ENCODE measurements around the gene INSC. TPM values are rescaled to one million over a fixed set of nuclear protein-coding genes. Genes with fewer than 3 reads are reported as not detected.

The INSC gene
- total and polyA plus RNA-seq, 2 experiments from 2014 or later: 0.97 to 1.5 TPM

DNA sequence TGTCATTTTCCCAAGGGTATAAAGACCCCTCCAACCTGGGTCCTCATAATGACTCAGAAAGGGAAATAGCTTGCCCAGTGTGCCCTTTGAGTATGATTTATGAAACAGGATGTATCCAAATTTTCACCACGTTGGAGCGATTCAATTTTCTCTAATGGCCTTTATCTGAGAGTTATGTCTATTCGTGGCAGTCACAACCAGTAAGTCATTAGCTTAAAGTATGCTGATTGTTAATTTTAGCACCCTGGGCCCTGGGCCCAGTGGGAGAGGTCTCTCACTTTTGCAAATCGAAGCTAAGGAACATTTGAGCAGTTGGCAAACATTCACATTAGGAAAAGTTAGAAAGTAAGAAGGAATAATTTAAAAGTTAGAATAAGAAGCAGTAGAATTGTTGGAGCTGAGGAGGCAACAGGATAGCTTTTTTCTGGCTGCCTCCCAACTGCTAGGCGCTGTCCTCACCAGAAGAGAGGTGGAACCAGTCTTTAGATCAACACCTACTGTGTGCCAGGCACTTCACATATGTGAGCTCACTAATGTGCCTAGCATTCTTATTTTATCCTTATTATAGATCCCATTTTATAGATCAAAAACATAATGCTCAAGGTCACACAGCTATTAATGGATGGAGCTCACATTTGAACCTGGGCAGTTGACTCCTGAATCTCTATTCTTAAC lies 24.5 kb downstream of the INSC start:
- H3K27me3 ChIP-seq (ENCODE audit: insufficient read depth): no peaks in the 10 kb centered on the region
- no peaks in the 10 kb centered on the region for H3F3A ChIP-seq (replicated peaks; ENCODE audit: low read depth)
- DNase-seq (ENCODE audit: low spot score): no peak
- TF ChIP-seq NANOG (IDR thresholded peaks at IDR 0.05; ENCODE audit: borderline replicate concordance): no peak
- TF ChIP-seq, protein P1, sequence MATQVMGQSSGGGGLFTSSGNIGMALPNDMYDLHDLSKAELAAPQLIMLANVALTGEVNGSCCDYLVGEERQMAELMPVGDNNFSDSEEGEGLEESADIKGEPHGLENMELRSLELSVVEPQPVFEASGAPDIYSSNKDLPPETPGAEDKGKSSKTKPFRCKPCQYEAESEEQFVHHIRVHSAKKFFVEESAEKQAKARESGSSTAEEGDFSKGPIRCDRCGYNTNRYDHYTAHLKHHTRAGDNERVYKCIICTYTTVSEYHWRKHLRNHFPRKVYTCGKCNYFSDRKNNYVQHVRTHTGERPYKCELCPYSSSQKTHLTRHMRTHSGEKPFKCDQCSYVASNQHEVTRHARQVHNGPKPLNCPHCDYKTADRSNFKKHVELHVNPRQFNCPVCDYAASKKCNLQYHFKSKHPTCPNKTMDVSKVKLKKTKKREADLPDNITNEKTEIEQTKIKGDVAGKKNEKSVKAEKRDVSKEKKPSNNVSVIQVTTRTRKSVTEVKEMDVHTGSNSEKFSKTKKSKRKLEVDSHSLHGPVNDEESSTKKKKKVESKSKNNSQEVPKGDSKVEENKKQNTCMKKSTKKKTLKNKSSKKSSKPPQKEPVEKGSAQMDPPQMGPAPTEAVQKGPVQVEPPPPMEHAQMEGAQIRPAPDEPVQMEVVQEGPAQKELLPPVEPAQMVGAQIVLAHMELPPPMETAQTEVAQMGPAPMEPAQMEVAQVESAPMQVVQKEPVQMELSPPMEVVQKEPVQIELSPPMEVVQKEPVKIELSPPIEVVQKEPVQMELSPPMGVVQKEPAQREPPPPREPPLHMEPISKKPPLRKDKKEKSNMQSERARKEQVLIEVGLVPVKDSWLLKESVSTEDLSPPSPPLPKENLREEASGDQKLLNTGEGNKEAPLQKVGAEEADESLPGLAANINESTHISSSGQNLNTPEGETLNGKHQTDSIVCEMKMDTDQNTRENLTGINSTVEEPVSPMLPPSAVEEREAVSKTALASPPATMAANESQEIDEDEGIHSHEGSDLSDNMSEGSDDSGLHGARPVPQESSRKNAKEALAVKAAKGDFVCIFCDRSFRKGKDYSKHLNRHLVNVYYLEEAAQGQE (IDR thresholded peaks at IDR 0.05; ENCODE audit: unreplicated experiment): no peak
- TF ChIP-seq ZNF114 (CRISPR knock-in tag; IDR thresholded peaks at IDR 0.05): no peak
- no peak for TF ChIP-seq STAT1 (IDR thresholded peaks at IDR 0.05; ENCODE audit: unreplicated experiment)
- TF ChIP-seq POLR2AphosphoS5 (IDR thresholded peaks at IDR 0.05; ENCODE audit: low read depth): no peak
- H3K9me2 ChIP-seq (ENCODE audit: insufficient read depth): no peaks in the 10 kb centered on the region
- no peaks in the 10 kb centered on the region for H3K36me3 ChIP-seq (ENCODE audit: insufficient read depth)
- no peak overlapping the region for H3K27ac ChIP-seq (ENCODE audit: low read depth)
- no peaks in the 10 kb centered on the region for H3K36me3 Mint-ChIP-seq (ENCODE audit: low read depth)
- H3K4me1 Mint-ChIP-seq: no peaks in the 10 kb centered on the region
- H4K20me1 ChIP-seq (replicated peaks; ENCODE audit: insufficient read depth): no peaks in the 10 kb centered on the region
- H3K4me3 ChIP-seq: no peak overlapping the region
- no peak overlapping the region for H2AFZ ChIP-seq
- no peaks in the 10 kb centered on the region for H3K27me3 Mint-ChIP-seq (ENCODE audit: insufficient read depth, low read depth, poor library complexity)
- H3K9me3 Mint-ChIP-seq: no peaks in the 10 kb centered on the region
- 0 out of 2 replicates have a peak, but pooled peaks cover 4% of the 10 kb centered on the region for H3K4me1 ChIP-seq (ENCODE audit: insufficient read depth)
- H3K4me3 Mint-ChIP-seq: no peak overlapping the region
- H3K79me2 ChIP-seq (replicated peaks; ENCODE audit: insufficient read depth): no peaks in the 10 kb centered on the region
- H3K27ac Mint-ChIP-seq: no peak overlapping the region
- H3K4me2 ChIP-seq: no peak overlapping the region
- ATAC-seq: no peak

- H3K36me3 Mint-ChIP-seq (ENCODE audit: low read depth): no peaks in the 10 kb centered on the region
- no peak overlapping the region for H3K27ac Mint-ChIP-seq
- no peak overlapping the region for H3K4me3 ChIP-seq
- TF ChIP-seq CTCF (conservative IDR thresholded peaks at IDR 0.05; ENCODE audit: low read depth in 2 of 2) (no peak), POLR2AphosphoS5 (IDR thresholded peaks at IDR 0.05; ENCODE audit: low read depth) (no peak), ZNF114 (CRISPR knock-in tag; IDR thresholded peaks at IDR 0.05) (no peak), ZNF331 (CRISPR knock-in tag; IDR thresholded peaks at IDR 0.05; ENCODE audit: low read depth) (no peak)
- TF ChIP-seq, protein P2, sequence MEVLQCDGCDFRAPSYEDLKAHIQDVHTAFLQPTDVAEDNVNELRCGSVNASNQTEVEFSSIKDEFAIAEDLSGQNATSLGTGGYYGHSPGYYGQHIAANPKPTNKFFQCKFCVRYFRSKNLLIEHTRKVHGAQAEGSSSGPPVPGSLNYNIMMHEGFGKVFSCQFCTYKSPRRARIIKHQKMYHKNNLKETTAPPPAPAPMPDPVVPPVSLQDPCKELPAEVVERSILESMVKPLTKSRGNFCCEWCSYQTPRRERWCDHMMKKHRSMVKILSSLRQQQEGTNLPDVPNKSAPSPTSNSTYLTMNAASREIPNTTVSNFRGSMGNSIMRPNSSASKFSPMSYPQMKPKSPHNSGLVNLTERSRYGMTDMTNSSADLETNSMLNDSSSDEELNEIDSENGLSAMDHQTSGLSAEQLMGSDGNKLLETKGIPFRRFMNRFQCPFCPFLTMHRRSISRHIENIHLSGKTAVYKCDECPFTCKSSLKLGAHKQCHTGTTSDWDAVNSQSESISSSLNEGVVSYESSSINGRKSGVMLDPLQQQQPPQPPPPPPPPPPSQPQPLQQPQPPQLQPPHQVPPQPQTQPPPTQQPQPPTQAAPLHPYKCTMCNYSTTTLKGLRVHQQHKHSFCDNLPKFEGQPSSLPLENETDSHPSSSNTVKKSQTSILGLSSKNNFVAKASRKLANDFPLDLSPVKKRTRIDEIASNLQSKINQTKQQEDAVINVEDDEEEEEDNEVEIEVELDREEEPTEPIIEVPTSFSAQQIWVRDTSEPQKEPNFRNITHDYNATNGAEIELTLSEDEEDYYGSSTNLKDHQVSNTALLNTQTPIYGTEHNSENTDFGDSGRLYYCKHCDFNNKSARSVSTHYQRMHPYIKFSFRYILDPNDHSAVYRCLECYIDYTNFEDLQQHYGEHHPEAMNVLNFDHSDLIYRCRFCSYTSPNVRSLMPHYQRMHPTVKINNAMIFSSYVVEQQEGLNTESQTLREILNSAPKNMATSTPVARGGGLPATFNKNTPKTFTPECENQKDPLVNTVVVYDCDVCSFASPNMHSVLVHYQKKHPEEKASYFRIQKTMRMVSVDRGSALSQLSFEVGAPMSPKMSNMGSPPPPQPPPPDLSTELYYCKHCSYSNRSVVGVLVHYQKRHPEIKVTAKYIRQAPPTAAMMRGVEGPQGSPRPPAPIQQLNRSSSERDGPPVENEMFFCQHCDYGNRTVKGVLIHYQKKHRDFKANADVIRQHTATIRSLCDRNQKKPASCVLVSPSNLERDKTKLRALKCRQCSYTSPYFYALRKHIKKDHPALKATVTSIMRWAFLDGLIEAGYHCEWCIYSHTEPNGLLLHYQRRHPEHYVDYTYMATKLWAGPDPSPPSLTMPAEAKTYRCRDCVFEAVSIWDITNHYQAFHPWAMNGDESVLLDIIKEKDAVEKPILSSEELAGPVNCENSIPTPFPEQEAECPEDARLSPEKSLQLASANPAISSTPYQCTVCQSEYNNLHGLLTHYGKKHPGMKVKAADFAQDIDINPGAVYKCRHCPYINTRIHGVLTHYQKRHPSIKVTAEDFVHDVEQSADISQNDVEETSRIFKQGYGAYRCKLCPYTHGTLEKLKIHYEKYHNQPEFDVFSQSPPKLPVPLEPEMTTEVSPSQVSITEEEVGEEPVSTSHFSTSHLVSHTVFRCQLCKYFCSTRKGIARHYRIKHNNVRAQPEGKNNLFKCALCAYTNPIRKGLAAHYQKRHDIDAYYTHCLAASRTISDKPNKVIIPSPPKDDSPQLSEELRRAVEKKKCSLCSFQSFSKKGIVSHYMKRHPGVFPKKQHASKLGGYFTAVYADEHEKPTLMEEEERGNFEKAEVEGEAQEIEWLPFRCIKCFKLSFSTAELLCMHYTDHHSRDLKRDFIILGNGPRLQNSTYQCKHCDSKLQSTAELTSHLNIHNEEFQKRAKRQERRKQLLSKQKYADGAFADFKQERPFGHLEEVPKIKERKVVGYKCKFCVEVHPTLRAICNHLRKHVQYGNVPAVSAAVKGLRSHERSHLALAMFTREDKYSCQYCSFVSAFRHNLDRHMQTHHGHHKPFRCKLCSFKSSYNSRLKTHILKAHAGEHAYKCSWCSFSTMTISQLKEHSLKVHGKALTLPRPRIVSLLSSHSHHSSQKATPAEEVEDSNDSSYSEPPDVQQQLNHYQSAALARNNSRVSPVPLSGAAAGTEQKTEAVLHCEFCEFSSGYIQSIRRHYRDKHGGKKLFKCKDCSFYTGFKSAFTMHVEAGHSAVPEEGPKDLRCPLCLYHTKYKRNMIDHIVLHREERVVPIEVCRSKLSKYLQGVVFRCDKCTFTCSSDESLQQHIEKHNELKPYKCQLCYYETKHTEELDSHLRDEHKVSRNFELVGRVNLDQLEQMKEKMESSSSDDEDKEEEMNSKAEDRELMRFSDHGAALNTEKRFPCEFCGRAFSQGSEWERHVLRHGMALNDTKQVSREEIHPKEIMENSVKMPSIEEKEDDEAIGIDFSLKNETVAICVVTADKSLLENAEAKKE (CRISPR knock-in tag; IDR thresholded peaks at IDR 0.05): no peak
These were observed 25.4 kb downstream of the INSC start for GRCh38 chr11:15139958-15140659.

More at GRCh38 chr11:15139958-15140659, 25.4 kb downstream of the INSC start:
- Mint-ChIP-seq H3K4me3 (no peak overlapping the region), H3K27me3 (ENCODE audit: insufficient read depth, low read depth, poor library complexity) (no peaks in the 10 kb centered on the region), H3K4me1 (no peaks in the 10 kb centered on the region), H3K9me3 (no peaks in the 10 kb centered on the region)
- H3K9me2 ChIP-seq (ENCODE audit: insufficient read depth): no peaks in the 10 kb centered on the region
- no peaks in the 10 kb centered on the region for H4K20me1 ChIP-seq (replicated peaks; ENCODE audit: insufficient read depth)
- no peaks in the 10 kb centered on the region for H3K36me3 ChIP-seq (ENCODE audit: insufficient read depth)
- H3K79me2 ChIP-seq (replicated peaks; ENCODE audit: insufficient read depth): no peaks in the 10 kb centered on the region
- H3K27me3 ChIP-seq (ENCODE audit: insufficient read depth): no peaks in the 10 kb centered on the region
- H3F3A ChIP-seq (replicated peaks; ENCODE audit: low read depth): no peaks in the 10 kb centered on the region
- no peak for ATAC-seq
- DNase-seq (ENCODE audit: low spot score): no peak
- no peak overlapping the region for H3K4me2 ChIP-seq
- no peak overlapping the region for H2AFZ ChIP-seq
- 0 out of 2 replicates have a peak, but pooled peaks cover 4% of the 10 kb centered on the region for H3K4me1 ChIP-seq (ENCODE audit: insufficient read depth)
- no peak overlapping the region for H3K27ac ChIP-seq (ENCODE audit: low read depth)

Data from GM23338 (cell line).